ENCODE results near the gene CPSF4.
"Not testable (repeated sequence)": the region's sequence is repeated elsewhere in the genome, so short reads cannot be mapped to it uniquely, and the experiment has no call there.

CPSF4 gene

DNA sequence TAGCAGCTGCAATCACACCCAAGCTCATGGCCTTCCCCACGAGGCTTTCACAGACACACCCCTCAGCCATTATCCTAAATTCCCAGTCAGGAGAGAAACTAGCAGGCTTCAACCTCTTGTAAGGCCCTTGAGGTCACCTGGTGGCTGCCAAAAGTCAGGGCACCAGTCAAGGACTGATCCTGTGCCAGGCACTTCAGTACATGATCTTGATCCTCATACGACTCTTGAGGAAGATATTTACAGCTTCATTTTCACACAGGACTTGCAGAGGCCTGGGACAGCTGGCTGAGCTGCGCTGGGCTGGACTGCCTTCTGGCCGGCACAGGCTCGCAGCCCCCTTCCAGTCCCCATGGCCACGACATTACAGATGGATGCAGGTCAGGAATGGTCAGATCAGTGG, 39.1 kb upstream of the CPSF4 start:
- peaks cover 68% of the 10 kb centered on the region for H3K36me3 Mint-ChIP-seq (ENCODE audit: low read depth)
- H3K4me3 Mint-ChIP-seq = no peak overlapping the region
- no peaks in the 10 kb centered on the region for H3K9me3 Mint-ChIP-seq
- no peaks in the 10 kb centered on the region for H3K27me3 Mint-ChIP-seq (ENCODE audit: low read depth)
- H3K4me1 Mint-ChIP-seq (ENCODE audit: low read depth) = peaks cover 7% of the 10 kb centered on the region
- no peak for DNase-seq (ENCODE audit: low spot score)
- no peak overlapping the region for H3K27ac Mint-ChIP-seq

DNA sequence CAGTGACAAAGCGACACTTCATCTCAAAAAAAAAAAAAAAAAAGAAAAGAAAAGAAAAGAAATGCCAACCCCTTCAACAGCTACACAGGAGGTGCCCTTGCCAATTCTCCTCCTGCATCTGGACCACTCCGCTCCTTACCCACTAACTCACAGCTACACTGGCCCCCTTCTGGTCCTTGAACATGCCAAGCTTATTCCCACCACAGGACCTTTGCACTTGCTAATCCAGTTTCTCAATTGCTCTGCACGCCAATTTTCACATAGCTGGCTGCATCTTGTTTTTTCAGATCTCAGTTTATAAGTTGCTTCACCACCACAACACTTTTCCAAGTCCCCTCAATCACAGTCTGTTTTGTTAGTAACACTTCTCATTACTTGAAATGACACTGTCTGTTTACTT, 35.9 kb upstream of the CPSF4 start:
- H3K27ac Mint-ChIP-seq = no peak overlapping the region
- H3K4me3 Mint-ChIP-seq = no peak overlapping the region
- no peak for DNase-seq (ENCODE audit: low spot score)
- H3K36me3 Mint-ChIP-seq (ENCODE audit: low read depth) = peaks cover 47% of the 10 kb centered on the region
- H3K4me1 Mint-ChIP-seq (ENCODE audit: low read depth) = peaks cover 19% of the 10 kb centered on the region
- H3K27me3 Mint-ChIP-seq (ENCODE audit: low read depth) = no peaks in the 10 kb centered on the region
- H3K9me3 Mint-ChIP-seq = no peaks in the 10 kb centered on the region

DNA sequence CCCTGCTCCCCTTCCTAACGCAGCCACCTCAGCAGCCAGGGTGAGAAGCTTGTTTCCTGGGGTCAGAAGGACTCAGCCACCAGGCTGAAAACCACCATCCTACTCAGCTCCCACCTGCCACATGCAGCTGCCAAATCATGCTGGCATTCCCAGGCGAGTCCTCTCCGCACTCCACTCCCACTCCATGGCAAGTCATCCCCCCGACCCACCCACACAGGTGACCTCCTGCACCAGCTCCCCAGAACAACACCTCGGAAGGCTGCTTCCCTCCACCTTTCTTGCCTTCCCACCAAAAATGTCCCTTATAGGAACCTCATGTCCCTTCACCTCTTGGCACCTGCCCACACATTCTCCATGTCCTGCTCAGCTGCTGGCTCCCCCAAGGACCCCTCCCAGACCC, 35.0 kb upstream of the CPSF4 start:
- Mint-ChIP-seq H3K4me3 (no peak overlapping the region), H3K36me3 (ENCODE audit: low read depth) (peaks cover 38% of the 10 kb centered on the region), H3K27ac (peak overlapping the region; percentile 11), H3K27me3 (ENCODE audit: low read depth) (no peaks in the 10 kb centered on the region), H3K9me3 (no peaks in the 10 kb centered on the region), H3K4me1 (ENCODE audit: low read depth) (peaks cover 20% of the 10 kb centered on the region)
- DNase-seq (ENCODE audit: low spot score) = no peak

DNA sequence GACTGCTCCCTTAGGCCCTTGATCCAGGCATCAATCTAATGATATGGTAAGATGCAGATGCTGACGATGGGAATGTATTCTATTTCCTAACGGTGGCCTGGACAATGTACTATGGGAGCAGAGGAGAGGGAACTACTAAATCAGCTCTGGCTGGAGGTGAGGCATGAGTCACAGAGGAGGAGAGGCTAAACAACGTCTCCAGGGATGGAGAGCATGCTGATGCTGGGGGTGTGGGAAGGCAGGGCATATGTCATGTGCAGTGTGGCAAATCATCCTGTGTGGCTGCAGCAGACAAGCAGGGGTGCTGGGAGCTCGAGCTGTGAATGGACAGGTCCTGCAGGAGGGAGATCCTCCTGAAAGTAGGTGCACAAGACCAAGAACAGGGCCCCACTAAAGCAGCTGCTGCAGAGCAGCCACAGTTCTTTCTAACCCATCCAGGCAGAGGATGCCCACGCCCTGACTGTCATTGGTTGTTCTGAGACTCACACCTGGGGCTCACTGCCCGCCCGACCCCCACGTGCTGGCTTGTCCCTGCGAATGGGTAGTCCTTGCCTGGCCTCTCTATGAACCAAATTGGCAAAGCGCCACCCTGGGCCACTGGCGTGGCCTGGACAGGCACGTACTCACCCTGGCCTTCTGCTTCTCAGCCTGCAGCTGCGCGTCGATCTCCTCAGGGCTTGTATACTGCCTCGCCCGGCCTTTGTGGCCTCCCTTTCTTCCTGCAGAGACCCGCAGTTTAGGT, 34.3 kb upstream of the CPSF4 start:
- Mint-ChIP-seq H3K36me3 (ENCODE audit: low read depth) (peaks cover 41% of the 10 kb centered on the region), H3K27me3 (ENCODE audit: low read depth) (no peaks in the 10 kb centered on the region), H3K4me1 (ENCODE audit: low read depth) (peaks cover 20% of the 10 kb centered on the region), H3K9me3 (no peaks in the 10 kb centered on the region), H3K4me3 (no peak overlapping the region), H3K27ac (peak overlapping the region; percentile 11)
- DNase-seq (ENCODE audit: low spot score) = no peak

DNA sequence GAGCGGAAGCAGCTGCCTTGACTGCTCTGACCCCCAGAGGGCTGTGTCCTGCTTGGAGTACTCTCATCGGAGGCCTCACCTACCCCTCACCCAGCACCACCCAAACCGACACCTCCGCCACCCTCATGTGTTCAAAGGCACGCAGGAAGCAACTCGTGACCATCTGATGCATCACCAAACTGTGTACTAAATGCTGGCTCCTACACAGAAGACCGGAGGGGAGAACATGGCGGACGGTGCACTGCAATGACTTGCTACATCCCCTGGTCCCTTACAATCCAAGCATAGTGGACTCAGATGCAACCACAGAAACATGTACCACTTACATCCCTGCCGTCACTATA, 33.8 kb upstream of the CPSF4 start:
- Mint-ChIP-seq H3K4me3 (no peak overlapping the region), H3K27ac (no peak overlapping the region), H3K9me3 (no peaks in the 10 kb centered on the region), H3K4me1 (ENCODE audit: low read depth) (peaks cover 23% of the 10 kb centered on the region), H3K36me3 (ENCODE audit: low read depth) (peaks cover 40% of the 10 kb centered on the region), H3K27me3 (ENCODE audit: low read depth) (no peaks in the 10 kb centered on the region)
- no peak for DNase-seq (ENCODE audit: low spot score)

DNA sequence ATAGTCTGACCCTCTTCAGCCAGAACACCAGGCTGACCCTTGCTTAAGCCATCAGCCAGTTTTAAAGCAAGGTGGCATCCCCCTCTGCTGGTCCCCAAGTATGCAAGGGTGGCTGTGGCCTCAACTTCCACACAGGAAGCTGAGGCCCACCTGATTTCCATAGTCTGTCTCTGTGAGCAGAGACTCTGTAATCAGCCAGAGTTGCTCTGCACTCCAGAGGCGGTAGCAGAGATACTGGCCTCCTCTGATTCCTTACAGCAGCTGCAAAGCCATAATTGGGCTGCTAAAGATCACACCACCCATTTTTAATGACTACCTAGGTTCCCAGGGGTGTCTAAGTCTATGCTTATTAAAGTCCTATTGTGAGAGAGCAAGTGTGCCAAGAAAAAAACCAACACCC, 32.2 kb upstream of the CPSF4 start:
- no peaks in the 10 kb centered on the region for H3K9me3 Mint-ChIP-seq
- peak overlapping the region; percentile 41 for H3K27ac Mint-ChIP-seq
- H3K27me3 Mint-ChIP-seq (ENCODE audit: low read depth) = no peaks in the 10 kb centered on the region
- H3K4me3 Mint-ChIP-seq = peak overlapping the region; percentile 93
- H3K4me1 Mint-ChIP-seq (ENCODE audit: low read depth) = peaks cover 32% of the 10 kb centered on the region
- peaks cover 38% of the 10 kb centered on the region for H3K36me3 Mint-ChIP-seq (ENCODE audit: low read depth)
- no peak for DNase-seq (ENCODE audit: low spot score)

DNA sequence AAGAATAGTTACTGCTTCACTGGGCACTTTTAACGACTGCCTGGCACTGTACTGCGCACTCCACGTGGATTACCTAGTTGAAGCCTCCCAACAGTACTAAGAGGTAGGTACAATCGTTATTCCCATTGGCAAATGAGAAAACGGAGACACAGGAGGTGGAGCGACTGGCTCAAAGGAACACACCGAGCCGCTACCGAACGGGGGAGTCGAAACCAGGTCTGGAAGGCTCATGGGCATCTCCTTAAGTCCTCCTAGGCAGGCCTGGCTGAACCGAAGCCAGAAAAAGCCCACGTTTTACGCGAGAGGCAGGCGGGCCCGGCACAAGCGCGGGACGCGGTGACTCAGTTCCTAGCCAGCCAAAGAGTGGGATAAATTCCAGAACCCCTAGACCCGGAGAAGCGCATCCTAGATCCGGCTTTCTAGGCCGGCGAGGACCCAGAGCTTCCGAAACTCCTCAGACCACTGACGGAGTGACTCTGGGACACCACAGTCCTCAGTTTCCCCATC, 30.8 kb upstream of the CPSF4 start:
- H3K4me1 Mint-ChIP-seq (ENCODE audit: low read depth) = peaks cover 32% of the 10 kb centered on the region
- no peaks in the 10 kb centered on the region for H3K9me3 Mint-ChIP-seq
- peaks cover 43% of the 10 kb centered on the region for H3K36me3 Mint-ChIP-seq (ENCODE audit: low read depth)
- no peak for DNase-seq (ENCODE audit: low spot score)
- H3K27ac Mint-ChIP-seq = peak overlapping the region; percentile 93
- no peaks in the 10 kb centered on the region for H3K27me3 Mint-ChIP-seq (ENCODE audit: low read depth)
- peak overlapping the region; percentile 93 for H3K4me3 Mint-ChIP-seq

DNA sequence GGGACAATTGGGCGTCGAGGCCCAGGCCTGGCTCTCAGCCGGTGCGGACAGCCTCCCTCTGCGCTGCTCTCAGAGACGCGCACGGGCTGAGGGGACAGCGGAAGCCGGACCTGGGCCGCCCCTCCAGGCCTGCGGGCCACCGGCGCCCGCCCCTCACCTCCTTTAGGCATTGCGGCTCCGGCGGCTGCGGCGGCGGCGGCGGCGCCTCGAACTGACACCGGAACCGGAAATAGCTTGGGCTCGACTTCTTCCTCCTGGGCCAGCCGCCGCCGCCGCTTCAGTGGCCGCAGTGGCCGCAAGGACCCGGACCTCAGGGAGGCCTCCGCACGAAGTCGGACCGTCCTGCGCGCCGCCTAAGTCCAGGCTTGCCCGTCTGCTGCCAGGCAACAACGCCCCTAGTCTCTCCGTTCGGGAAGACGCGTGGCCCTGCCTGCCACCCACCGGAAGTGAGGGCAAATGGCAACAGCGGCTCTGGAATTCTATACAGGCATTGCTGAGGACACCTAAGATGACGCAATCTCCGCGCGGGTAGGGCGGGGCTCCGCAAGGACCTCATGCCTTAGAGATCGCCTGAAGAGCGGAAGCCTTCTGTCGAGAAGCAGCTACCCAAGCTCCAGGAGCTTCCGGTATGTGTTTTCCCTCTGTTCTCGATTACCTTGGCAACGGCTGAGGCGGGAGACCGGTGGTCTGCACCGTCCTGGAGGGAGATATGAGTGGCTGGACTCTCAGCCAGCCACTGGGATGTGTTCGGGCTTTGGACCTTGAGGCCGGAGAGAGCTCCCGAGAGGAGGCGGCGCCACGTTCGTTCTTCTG, 30.2 kb upstream of the CPSF4 start, which contains the start of the genes BUD31 and PDAP1:
Gene BUD31, plus strand, starts transcription at position 591 of the 813 bp plus-strand sequence. CDS start 2,124 bp downstream, outside the sequence.
Gene PDAP1, minus strand, starts transcription at position 219 of the 813 bp plus-strand sequence. Its CDS starts 49 bp downstream, at position 170.
- Mint-ChIP-seq H3K4me1 (ENCODE audit: low read depth) (peaks cover 32% of the 10 kb centered on the region), H3K9me3 (no peaks in the 10 kb centered on the region), H3K36me3 (ENCODE audit: low read depth) (peaks cover 42% of the 10 kb centered on the region), H3K27me3 (ENCODE audit: low read depth) (no peaks in the 10 kb centered on the region), H3K27ac (peak within 1 kb of the TSS; percentile 93), H3K4me3 (peak within 1 kb of the TSS; percentile 93)
- DNase-seq (ENCODE audit: low spot score) = peak; percentile 94

DNA sequence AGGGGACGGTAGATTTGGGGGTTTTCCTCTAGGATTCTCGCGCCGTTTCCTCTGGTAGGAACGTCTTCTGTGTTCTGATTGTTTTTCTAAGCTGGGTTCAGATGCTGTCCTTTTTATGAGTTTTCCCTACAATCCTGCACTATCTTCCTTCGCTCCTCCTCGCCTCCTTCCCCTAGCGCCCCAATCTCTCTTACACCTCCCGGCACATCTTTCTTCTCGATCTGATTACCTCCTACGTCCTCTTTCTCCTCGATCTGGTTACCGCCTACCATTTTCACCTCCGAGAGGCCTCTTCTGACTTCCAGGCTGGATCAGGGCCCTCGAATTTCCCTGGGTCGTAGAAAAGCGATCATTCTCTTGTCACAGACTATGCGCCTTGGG, 29.6 kb upstream of the CPSF4 start:
- H3K4me3 Mint-ChIP-seq = peak overlapping the region; percentile 93
- H3K36me3 Mint-ChIP-seq (ENCODE audit: low read depth) = peaks cover 36% of the 10 kb centered on the region
- peaks cover 29% of the 10 kb centered on the region for H3K4me1 Mint-ChIP-seq (ENCODE audit: low read depth)
- peak overlapping the region; percentile 93 for H3K27ac Mint-ChIP-seq
- no peaks in the 10 kb centered on the region for H3K9me3 Mint-ChIP-seq
- H3K27me3 Mint-ChIP-seq (ENCODE audit: low read depth) = no peaks in the 10 kb centered on the region
- peak; percentile 14 for DNase-seq (ENCODE audit: low spot score)

DNA sequence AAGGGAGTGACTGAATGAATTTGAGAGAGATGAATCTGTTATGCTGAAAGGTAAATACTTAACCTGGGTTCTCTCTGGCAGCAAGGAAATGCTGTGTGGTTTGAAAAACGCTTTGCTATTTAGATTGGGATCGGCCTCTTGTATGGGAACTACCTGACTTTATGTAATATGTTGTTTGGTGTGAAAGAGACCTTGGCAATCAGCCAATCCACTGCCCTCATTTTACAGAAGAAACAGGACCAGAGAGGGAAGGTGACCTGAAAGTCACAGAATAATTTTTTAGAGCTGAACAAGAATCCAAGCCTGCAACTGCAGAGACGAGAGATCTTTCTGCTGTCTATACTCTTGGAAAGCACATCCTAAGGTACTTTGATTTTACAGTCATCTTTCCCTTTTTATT, 28.9 kb upstream of the CPSF4 start:
- H3K36me3 Mint-ChIP-seq (ENCODE audit: low read depth) = peaks cover 38% of the 10 kb centered on the region
- H3K27me3 Mint-ChIP-seq (ENCODE audit: low read depth) = no peaks in the 10 kb centered on the region
- H3K27ac Mint-ChIP-seq = peak overlapping the region; percentile 93
- peak overlapping the region; percentile 93 for H3K4me3 Mint-ChIP-seq
- no peaks in the 10 kb centered on the region for H3K9me3 Mint-ChIP-seq
- DNase-seq (ENCODE audit: low spot score) = no peak
- H3K4me1 Mint-ChIP-seq (ENCODE audit: low read depth) = peaks cover 28% of the 10 kb centered on the region

DNA sequence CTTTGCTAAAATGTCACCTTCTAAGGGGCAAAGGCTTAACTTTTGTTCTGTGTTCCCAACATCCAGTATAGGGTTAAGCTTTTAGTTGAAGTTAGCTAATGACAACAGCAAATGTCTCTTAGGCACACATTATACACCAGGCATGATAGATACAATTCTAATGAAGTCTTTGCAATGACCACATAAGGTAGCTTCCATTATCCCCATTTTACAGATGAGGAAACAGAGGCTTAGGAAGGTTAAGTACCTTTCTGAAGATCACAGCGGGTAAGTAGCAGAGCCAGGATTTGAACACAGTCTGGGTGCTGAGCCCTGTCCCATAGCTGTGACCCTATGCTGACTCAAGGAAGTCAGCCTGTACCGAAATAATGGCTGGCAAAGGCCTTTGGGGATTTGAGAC, 28.1 kb upstream of the CPSF4 start:
- Mint-ChIP-seq H3K27me3 (ENCODE audit: low read depth) (no peaks in the 10 kb centered on the region), H3K4me1 (ENCODE audit: low read depth) (peaks cover 28% of the 10 kb centered on the region), H3K4me3 (peak overlapping the region; percentile 93)

DNA sequence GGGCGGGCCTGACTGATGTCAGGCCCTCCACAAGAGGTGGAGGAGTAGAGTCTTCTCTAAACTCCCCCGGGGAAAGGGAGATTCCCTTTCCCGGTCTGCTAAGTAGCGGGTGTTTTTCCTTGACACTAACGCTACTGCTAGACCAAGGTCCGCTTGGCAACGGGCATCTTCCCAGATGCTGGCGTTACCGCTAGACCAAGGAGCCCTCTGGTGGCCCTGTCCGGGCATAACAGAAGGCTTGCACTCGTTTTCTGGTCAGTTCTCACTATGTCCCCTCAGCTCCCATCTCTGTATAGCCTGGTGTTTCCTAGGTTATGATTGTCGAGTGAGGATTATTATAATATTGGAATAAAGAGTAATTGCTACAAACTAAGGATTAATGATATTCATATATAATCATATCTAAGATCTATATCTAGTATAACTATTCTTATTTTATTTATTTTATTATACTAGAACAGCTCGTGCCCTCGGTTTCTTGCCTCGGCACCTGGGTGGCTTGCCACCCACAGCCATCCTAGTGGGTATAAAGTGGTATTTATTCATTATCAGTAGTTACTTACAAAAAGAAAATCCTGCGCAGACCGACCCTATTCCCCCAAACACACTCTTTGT, 23.1 kb upstream of the CPSF4 start:
- H3K36me3 Mint-ChIP-seq (ENCODE audit: low read depth) = peaks cover 64% of the 10 kb centered on the region
- not testable (repeated sequence) for H3K4me1 Mint-ChIP-seq (ENCODE audit: low read depth); H3K9me3 Mint-ChIP-seq; DNase-seq (ENCODE audit: low spot score); H3K27me3 Mint-ChIP-seq (ENCODE audit: low read depth); H3K27ac Mint-ChIP-seq; H3K4me3 Mint-ChIP-seq

More for the DNA sequence above, 28.1 kb upstream of the CPSF4 start:
- Mint-ChIP-seq H3K9me3 (no peaks in the 10 kb centered on the region), H3K27ac (peak overlapping the region; percentile 12), H3K36me3 (ENCODE audit: low read depth) (peaks cover 44% of the 10 kb centered on the region)
- DNase-seq (ENCODE audit: low spot score) = no peak

DNA sequence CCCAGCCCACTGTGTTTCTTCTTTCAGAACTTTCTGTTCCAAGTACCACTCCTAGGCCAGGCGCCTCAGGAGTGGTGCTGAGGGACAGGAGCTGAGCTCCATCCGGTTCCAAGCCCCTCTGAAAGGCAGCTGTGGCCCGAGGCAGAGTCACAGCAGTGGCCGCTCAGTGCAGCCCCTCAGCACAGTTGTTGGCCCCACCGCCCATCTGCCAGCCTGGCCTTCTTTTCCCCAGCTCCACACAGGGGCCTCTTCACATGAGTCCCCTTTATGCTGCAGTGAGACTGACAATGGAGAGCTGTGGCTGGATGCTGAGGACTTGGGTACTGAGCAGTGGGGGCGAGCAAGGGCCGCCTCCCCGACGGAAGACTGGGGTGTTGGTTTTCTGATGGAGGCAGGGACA, 20.5 kb upstream of the CPSF4 start:
- no peaks in the 10 kb centered on the region for H3K9me3 Mint-ChIP-seq
- H3K27ac Mint-ChIP-seq = no peak overlapping the region
- DNase-seq (ENCODE audit: low spot score) = no peak
- no peak overlapping the region for H3K4me3 Mint-ChIP-seq
- no peaks in the 10 kb centered on the region for H3K27me3 Mint-ChIP-seq (ENCODE audit: low read depth)
- peaks cover 3% of the 10 kb centered on the region for H3K4me1 Mint-ChIP-seq (ENCODE audit: low read depth)
- H3K36me3 Mint-ChIP-seq (ENCODE audit: low read depth) = peaks cover 54% of the 10 kb centered on the region

Measured in T-helper 2 cell treated with Interferon-gamma antibody and Interleukin-4, amounts not matched to agents 5 μg/mL and 100 μg/mL, for 36 hours (primary cell).